Activated CD4-positive, alpha-beta T cell treated with anti-CD3 and anti-CD28 coated beads for 1 hour (primary cell): ENCODE measurements around the gene SEC22C.

ENCODE experiments used
- DNase-seq: peaks from one replicate; pipeline ENCODE4 v3.0.0-alpha.2; 2020

Gene SEC22C

GRCh38 chr3:42533161-42533897 lies 48.4 kb downstream of the SEC22C start:
- DNase-seq: no peak

- no peak for DNase-seq
These were observed 49.5 kb downstream of the SEC22C start for GRCh38 chr3:42532229-42532628.

DNA sequence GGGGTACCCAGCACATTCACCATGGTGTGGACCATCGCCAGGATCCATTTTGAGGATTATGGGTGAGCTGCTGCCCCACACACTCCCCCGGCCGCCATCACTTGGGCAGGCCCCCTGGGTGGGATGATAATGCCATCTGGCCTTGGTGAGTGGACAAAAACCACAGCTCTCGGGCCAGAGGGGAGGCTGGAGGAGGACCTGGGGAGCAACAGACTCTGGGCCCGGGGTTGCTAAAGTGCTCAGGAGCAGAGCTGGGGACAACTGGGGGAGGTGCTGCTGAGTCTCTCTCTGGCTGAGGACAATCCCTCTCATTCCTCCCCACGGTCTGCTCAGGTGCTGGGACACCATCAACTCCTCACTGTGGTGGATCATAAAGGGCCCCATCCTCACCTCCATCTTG lies 50.3 kb downstream of the SEC22C start:
- DNase-seq: no peak

- DNase-seq: no peak
These were observed 51.7 kb downstream of the SEC22C start for GRCh38 chr3:42530073-42530472.

DNA sequence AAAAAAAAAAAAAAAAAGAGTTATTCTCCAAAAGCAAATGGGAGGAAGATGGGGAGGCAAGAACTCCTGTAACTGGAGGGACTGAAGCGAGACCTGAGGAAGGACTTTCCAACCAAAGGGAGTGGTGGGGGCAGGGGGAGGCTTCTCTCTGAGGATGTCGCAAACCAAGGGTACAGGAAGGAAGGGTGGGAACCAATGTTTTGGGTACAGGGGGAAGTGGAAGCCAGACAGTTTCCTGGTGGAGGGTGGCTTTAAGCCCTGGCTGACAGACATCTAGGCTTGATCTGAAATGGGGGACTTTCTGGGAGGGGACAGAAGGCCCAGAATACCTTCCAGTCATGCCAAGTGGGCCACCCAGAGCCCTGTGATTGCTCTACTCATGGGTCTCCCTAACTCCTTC lies 52.3 kb downstream of the SEC22C start:
- DNase-seq: no peak

- DNase-seq: no peak
These were observed 54.3 kb downstream of the SEC22C start for GRCh38 chr3:42527368-42527917.

DNA sequence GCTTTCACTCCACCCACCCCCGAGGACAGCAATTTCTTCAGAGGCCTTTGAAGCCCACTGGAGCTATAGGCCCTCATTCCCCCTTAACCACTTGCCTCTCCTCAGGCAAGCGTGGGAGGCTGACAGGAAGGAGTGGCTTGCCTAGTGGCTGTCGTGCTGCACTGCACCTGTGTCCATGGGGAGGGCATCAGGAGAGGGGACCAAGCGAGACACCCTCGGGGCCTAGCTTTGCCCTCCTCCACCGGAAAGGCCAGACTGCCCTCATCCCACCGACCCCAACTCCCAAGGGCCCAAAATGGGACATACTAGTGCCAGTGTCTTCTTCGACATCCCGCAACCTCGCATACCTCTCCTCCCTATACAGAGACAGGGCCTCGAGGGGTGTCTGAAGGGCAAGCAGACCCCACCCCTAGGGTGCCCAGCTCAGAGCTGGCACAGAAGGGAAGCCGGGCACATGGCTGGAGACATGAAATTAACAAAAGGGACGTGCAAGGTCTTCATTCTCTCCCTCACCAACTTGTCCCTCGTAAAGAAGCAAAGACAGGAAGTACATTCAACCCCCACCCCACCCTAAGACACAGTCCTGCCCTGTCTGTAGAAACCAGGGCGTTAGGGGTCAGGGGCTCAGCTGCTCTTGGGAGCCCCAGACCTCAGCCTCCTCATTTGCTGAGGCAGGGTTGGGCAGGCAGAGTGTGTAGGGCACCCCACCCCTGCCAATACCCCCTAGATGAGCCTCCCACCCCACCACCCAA lies 55.0 kb downstream of the SEC22C start:
- DNase-seq: no peak

DNA sequence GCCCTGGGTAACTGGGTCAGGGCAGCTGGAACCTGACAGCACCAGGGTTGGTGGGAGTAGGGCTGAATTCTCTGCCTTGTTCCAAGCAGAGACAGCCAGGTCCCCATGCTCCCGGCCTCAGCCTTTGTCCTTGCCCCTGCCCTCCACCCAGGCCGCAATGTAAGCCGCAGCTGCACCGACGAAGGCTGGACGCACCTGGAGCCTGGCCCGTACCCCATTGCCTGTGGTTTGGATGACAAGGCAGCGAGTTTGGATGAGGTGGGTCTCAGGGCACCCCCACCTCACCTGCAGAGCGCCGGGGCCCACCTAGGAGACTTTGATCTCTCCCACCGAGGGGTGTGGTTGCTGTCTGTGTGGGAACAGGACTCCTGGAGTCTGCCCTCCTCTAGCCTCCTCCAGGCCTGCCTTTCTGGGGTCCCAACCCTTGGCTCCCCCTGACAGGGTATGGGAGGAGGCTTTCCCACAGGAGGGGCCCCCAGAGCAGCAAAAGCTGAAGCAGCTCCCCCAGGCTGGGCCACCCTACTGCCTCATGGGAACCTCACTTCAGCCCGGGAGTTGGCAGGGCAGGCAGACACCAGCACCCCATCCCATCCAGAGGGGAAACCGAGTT lies 55.9 kb downstream of the SEC22C start:
- DNase-seq: no peak

DNA sequence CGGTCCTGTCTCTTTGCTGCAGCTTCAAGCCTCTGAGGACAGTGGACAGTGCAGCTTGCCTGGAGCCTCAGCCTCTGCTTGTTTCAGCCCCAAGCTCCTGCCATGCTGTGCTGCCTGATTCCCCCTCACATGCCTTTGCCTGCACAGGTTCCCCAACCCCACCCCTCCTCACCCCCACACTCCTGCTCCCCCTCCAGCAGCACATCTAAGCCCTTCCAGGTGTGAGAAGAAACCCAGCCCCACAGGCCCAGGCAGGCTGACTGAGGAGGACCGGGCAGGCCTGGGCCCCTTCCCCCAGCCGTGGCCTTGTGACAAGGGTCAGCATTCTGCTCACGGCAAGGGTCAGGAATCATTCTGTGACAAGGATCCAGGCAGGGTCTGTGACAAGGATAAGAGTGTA lies 56.6 kb downstream of the SEC22C start:
- DNase-seq: no peak

DNA sequence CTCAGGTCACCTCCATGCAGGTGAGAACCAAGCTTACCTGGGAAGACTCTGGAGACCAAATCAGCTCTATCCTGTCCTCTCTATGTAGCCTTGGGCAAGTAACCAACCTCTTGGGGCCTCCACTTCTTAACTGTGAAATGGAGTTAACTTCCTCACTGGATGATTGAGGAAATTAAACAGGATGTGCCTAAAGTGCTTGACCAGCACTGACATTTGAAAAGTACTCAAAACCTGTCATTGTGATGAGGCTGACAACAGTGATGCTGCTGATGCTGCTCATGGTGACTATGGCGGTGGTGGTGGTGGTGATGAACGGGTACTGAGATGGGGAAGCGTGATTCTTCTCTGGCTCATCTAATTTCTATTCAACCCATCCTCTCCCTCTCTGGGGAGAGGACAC lies 57.0 kb downstream of the SEC22C start:
- DNase-seq: no peak

GRCh38 chr3:42520906-42521305 lies 60.9 kb downstream of the SEC22C start:
- no peak for DNase-seq

GRCh38 chr3:42520336-42520735 lies 61.4 kb downstream of the SEC22C start:
- DNase-seq: no peak

GRCh38 chr3:42519568-42519962 lies 62.2 kb downstream of the SEC22C start:
- no peak for DNase-seq

- no peak for DNase-seq
These were observed 62.8 kb downstream of the SEC22C start for GRCh38 chr3:42518800-42519567.

DNA sequence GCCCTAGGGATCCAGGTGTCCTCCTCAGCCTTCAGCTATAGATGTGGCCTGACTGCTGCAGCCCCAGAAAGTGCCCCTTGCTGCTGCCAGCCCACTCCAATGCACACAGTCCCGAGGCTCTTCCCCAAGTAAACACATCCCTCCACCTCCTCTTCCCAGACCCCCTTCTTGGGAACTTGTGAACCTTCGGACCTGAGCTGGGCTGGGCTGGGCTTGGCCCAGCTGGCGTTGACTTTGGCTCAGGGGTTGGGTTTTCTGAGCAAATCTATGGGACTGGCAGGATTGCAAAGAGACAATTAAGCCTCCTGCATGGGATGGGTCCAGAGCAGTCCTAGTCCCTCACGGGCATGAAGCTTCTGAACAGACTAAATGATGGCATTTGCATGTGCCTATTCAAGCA lies 64.7 kb downstream of the SEC22C start:
- DNase-seq: no peak

GRCh38 chr3:42516443-42516842 lies 65.3 kb downstream of the SEC22C start:
- DNase-seq: no peak

GRCh38 chr3:42515976-42516375 lies 65.8 kb downstream of the SEC22C start:
- DNase-seq: no peak

DNA sequence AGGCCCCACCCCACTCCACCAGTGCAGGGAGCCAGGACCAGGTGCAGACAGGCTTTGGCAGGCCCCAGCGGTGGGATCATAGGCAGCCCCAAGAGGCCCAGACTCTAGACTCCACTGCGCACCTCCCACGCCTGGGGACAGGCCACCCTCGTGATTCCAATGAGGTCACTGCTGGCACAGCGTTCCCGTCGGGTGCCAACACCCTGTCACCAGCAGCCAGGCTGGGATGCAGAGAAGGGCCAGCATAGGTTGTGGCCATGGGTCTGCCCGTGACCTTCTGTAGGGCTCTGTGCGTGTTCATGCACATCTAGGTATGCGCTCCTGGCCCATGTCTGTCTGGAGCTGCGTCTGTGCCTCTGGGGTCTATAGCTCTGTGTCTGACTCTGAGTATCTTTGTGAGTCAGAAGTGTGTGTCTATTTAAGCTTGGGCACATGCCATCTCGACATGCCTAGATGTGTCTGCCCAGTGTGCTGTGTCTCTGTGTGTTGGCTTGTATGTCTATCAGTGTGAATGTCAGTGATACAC lies 66.3 kb downstream of the SEC22C start:
- DNase-seq: no peak

- DNase-seq: no peak
These were observed 66.9 kb downstream of the SEC22C start for GRCh38 chr3:42514876-42515275.

DNA sequence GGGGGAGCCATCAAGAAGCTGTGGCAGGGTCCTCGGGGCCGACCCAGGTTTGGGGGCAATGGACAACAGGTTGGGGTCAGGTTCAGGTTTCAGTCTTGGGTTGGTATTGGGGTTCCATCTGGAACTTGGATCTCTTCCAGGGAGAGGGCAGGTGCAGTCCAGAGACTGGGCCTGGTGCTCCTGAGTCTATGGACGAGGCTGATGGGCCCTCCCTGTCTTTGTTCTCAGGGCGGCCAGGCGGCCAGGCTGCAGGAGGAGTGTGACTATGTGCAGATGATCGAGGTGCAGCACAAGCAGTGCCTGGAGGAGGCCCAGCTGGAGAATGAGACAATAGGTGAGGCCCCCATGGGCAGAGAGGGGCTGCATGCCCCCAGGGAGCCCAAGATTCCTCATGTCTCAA lies 68.2 kb downstream of the SEC22C start:
- no peak for DNase-seq

- DNase-seq: no peak
These were observed 68.6 kb downstream of the SEC22C start for GRCh38 chr3:42513121-42513520.

- DNase-seq: no peak
These were observed 70.0 kb downstream of the SEC22C start for GRCh38 chr3:42511736-42512135.

DNA sequence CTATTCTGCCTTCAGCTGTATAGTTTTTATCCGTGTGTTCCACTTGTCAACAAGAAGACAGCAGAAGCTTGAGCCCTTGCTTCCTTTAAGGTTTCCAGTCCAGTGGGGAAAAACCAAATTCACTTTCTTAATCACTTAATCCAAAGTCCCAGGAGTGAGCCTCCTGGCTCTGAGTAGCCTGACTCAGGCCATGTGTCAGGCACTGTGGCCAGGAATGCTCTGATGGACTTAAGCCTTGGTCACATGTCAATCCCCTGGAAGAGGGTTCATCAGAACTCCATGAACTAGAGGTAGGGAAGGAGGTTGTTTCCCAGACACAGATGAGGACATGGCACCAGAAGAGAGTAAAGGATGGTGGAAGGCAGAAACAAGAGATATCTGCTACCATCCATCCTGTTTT lies 70.6 kb downstream of the SEC22C start:
- no peak for DNase-seq
